CD4-positive, alpha-beta T cell treated with Interleukin-15 for 1 hour (primary cell): ENCODE results near the gene NKX6-1.

ENCODE experiments used
- DNase-seq: peaks from one replicate; pipeline ENCODE4 v3.0.0-alpha.2; 2020

NKX6-1 gene

DNA sequence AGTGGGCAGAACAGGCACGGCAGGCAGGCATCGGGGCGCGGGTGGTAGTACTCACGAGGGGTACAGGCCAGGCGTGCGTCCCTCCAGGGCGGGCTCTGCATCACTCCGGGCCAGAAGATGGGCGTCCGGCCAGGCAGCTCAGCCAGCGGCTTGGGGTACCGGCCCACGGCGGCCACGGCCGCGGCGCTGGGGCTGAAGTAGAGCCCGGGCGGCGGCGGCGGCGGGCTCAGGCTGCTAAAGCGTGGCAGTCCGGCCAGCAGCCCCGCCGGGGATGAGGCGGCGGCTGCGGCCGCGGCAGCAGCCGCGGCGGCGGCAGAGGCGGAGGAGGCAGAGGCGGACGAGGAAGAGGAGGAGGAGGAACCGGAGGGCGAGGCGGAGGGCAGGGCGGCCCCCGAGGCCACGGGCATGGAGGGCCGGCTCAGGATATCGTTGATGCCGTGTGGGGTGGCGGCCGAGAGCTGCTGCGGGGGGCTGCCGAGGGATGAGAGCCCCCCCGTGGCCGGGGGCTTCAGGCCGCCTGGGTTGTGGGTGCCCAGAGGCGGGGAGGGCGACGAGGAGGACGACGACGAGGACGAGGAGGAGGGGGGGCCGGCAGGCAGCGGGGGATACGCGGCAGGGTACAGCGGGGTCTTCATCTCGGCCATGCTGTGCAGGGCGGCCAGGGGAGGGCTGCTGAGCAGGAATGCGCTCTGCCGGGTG is 1.4 kb downstream of the NKX6-1 start:
- DNase-seq = no peak

DNA sequence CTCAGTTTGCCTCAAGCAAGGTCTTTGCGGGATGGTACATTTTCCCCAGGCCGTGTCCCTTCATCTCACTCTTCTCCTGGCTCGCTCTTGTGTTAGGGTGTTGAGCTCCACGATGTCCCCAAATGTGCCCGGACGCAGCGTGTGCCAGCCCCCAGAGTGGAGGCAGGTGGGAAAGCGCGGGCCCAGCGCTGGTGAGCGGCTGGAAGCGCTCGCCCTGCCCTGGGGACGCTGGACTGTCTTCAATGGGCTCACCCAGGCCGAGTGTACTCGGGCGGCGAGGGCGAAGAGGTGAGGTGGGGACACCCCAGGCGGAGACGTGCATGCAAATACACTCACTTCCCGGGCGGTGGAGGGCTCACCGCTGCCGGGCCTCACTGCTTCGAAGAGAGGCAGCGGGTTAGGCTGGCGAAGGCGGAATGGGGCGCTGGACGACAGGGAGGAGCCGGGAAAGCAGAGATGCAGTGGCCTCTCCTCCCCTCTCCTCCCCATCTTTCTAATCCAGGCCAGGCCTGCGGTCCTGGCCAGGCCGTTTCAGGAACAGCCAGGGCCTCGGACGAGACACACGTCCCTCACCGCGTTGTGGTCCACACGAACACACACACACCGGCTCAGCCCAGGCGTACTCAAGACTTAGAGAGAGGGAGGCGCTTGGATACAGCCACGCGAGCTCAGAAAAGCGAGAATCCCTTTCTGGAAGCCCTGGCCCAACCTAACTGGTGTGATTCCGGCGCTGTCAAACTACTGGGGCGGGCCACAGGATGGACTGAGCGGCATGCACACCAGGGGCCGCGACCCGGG is 2.2 kb downstream of the NKX6-1 start:
- DNase-seq = no peak

DNA sequence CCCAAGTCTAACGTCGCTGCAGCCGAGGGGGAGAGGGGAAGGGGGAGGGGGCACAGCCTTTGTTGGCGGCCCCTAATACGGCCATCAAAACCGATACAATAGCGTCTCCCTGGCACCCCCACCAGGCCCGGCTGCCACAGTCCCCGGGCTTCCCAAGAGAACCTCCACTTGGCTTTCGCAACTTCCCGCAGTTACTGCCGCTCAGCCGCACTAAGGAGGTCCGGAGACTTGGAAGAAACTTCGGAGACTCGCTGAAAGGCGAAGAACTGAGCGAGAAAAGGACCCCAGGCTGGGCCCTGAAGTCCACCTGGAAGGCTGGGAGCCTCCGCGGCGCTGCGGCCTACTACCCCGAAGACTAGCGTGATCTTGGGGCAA is 2.8 kb downstream of the NKX6-1 start:
- no peak for DNase-seq

DNA sequence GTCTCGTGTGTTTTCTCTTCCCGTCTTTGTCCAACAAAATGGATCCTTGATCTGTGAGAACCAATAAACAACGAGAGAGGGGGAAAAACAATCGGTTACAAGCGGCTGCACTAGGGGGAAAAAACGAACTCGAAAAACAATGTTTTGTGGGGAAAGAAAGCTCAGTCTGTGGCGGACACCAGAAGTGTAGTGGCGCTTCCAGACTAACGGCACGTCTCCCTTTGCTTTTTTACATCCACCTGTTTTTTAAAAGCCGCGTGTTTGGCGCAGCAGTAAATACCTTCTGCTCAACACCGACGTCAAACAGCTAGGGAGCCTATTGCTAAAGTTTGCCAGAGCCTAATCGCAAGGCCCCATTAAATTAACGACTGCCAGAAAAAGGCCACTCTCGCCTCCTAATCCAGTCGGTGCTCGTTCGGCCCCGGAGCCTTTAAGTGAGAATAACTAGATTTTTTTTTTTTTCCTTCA is 3.3 kb downstream of the NKX6-1 start:
- DNase-seq = no peak

DNA sequence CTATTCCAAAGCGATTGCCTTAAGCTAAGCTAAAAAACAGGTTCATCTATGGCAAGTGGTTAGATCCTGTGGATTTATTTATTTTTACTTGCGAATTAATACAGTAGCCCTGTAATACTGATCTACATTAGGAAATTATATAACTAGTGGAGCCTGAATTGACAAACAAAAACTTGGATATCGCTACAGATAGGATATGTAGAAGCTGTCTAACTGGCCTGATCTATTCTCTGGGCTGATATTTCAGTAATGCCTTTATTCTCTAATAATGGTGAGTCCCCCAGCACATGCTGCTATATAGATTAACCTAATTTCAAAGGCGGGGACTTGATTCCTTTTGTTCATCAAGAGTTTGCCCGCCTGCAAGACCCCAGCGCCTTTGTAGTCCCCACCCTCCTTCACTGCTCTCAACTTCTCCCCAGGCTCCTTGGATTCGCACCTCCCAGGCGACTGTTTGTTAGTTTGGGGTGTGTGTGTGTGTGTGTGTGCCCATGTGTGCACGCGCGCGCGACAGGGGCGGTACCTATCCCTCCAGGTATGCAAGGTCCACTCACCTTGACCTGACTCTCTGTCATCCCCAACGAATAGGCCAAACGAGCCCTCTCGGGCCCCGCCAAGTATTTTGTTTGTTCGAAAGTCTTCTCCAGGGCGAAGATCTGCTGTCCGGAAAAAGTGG is 3.8 kb downstream of the NKX6-1 start:
- no peak for DNase-seq

DNA sequence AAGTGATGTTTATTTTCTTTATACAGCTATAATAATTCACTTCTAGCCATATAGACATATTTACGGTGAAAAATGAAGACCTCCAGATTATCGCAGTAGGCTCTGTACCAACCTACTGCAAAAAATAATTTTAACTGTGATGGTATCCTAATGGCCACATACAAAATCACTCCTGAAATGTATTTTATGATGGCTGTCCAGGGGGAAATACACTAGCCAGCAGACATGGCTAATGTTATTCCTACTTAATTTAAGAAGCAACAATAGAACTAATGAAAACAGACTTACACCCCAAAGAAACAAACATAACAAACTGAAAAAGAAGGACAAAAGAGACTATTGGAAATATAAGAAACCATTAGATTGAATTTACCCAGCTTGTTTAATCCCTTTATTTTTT is 4.6 kb downstream of the NKX6-1 start:
- no peak for DNase-seq

DNA sequence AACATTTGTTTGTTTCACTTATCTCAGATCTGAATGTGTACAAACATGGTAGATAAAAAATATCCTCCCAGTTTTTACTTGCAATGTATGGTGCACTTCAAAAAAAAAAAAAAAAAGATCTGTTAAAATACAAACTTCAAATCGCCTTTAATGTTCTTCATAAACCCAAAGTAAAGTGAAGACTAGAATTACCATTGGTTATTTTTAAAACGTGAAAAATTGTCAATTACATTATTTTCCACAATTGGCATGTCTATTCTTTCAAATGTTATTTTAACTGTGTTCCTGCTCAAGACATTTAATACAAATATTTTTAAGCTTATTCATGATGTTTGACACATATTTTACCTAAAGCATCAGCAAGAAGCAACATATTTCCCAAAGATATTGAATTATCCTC is 5.0 kb downstream of the NKX6-1 start:
- no peak for DNase-seq

DNA sequence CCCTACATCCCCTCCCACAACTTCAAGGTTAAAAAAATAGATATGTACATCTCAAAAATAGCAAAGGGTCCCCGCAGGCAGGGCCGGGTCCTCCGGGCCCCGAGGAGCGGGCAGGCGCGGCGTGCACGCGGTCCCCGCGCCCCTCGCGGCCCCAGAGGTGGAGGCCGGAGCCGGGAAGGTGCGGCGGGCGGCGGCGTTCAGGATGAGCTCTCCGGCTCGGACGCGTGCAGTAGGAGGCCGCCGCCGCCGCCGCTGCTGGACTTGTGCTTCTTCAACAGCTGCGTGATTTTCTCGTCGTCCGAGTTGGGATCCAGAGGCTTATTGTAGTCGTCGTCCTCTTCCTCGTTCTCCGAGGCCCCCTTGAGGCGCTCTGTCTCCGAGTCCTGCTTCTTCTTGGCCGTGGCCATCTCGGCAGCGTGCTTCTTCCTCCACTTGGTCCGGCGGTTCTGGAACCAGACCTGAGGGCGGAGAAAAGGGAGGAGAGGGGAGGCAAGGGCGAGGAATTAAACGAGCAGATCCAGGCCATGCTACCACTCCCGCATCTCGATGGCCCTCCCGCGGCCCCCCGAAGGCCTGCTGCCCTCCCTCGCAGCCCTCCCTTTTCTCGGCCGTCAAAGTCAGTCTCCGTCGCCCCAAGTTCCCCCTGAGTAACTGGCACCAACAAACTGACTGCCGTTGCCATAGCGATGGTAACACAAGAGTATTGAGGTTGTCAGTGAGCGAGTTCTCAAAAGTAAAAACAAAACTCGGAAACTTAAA is 5.8 kb downstream of the NKX6-1 start:
- peak; percentile 29 for DNase-seq

DNA sequence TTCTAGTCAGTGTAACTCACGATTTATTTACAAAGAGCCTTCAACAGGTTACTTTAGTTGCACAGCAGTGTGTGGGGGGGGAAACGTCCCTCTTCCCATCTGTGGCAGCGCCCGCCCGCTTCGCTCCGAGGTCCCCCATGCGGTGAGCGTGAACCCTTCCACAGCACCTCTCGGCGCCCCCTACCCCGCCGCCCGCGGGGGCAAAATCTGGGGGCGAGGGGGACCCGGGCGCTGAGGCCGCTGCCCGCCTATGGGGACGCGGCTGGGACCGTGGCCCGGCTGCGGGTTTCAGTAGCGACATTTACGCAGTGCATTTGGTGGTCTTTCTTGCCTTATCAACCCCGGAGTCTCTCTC is 6.4 kb downstream of the NKX6-1 start:
- no peak for DNase-seq

DNA sequence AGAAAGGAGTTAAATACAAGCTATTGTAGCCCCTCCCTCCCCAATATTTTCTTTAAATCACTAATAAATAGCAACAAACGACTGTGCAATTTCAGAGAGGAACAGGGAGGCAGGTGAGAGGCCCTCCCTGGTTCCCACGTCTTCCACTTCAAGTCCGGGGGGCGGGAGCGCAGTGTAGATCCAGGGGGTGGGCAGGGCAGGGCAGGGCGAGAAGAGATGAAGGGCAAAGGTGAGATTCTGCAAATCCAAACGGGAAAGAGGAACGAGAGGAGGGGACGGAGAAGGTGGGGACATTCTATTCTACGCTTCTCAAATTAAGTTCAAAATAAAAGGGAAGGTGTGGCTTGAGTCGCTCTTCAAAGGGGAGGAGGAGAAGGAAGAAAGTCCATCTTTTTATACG is 6.8 kb downstream of the NKX6-1 start:
- no peak for DNase-seq

DNA sequence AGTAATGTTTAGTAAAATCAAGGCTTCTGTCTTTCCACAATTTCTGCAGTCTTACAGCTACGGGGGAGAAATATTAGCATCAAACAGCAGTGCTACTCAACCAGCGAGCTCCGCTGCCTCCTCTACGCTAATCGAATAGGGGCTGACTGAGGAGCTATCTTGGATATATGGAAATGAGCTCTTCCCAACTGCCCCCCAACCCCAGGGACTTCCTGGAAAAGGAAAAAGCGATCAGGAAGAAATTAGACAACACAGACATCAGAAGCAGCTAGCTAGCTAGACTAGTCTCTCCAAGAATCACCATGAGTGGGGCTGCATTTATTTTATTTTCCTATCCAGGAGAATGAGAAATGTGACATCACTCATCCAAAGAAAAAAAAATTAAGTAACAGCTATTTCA is 7.6 kb downstream of the NKX6-1 start:
- DNase-seq = no peak

DNA sequence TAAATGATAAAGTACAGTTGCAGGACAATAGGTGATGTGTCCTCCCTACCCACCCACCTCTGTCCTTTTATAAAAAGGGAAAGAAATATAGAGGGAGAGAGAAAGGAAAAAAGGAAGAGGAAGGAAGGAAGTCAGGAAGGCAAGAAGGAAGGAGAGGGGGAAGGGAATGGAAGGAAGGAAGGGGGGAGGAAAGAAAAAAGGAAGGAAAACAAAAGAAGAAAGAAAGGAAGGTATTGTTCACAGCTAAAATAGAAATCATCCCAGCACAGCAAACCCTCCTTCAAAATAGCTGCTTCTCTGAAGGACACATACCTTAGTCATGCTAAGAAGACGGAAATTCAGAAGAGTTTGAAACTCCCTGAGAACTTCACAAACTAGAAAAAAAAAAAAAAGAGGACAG is 8.4 kb downstream of the NKX6-1 start:
- DNase-seq = no peak

DNA sequence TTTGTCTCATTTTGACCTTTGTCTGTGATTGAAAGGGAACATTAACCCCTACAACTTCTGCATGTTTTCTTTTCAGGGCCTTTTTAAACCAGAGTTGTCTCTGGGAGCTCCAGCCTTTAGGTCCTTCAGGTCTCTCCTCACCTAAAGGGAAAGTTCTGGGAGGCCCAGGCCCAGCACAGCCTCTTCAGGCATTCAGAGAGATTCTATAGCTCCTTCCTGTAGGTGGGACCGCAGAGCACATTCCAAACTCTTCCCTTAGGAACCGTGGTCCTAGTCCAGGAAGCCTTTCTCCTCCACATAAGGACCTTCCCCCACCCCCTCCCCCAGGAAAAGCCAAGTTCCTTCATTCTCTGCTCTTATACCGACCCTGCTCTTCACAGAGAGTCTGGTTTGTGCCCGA is 14.9 kb downstream of the NKX6-1 start:
- no peak for DNase-seq

DNA sequence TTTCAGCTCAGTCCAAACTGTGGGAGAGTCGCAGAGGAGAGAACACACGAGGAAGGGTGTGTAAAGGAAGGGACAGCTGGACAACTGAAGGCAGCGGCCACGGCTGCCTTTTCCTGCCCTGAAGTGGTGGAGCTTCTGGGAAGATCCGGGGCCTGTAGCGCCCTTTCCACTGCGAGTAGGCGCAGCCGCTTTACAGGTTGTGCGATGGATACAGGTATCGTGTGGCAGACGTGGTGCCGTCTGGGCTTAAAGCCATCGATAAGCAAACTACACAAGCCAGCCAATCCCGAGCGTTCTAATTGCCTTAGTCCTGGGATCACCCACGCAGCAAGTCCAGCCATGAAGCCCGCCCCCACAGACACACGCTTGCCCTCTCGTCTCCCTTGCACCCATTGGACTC is 15.4 kb downstream of the NKX6-1 start:
- DNase-seq = no peak

DNA sequence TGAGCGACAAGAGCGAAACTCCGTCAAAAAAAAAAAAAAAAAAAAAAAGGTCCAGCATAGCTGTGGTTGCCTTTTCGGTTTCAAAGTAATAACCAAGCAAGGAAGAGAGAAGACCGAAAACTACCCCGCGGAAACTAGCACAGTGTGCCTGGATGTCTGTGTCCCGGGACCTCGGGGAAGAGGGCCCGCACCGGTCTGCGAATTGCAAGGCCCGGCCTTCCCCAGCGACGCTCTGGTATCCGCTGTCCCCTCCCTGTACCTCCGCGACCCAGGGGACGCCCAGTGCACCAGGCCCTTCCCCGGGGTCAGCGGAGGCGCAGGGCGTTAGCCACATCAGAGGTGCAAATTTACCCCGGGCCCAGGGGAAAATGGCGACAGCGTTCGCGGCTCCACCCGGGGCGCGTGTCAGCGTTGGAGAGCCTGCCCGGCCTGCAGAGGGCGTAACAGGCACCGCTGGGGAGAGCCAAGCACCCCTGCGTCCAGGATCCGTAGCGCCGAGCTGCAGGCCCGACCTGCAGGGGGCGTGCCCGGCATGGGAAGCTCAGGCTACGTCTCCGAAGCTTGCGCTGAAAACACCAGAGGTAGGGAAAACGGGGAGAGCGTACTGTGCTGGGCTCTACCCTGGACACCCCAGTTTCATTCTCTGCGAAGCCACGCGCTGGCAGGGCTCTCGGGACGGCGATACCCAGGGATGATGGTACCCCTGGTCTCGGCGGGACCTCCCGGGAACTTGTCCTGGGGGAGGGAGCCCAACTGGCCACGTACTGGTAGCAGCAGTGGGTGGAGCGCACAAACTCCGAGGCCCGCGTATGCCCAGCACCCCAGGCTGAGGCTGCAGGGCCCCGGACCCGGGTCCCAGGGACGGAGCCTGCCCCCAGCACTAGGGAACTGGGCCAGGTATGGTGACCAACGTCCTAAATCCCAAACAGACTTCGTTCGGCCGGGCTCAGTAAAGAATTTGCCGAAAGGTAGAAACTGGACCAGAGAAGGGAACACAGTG is 16.2 kb downstream of the NKX6-1 start:
- DNase-seq = no peak

DNA sequence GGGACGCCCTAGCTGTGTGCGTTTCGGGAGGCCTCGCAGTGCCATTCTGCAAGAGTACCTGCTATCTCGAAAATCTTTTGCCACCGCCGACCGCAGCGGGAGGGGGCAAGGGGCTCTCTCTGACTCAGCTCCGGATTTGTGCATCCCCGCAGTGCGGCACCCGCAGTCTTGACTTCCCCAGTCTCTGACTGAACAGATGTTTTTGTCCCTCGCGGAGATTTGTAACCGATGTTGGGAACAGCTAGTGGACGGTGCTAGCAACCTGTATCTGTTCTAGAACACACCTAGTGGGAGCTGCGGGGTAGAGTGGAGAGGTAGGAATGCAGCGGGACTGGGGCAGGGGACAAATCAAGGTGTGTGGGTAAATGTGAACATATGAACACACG is 17.2 kb downstream of the NKX6-1 start:
- no peak for DNase-seq

DNA sequence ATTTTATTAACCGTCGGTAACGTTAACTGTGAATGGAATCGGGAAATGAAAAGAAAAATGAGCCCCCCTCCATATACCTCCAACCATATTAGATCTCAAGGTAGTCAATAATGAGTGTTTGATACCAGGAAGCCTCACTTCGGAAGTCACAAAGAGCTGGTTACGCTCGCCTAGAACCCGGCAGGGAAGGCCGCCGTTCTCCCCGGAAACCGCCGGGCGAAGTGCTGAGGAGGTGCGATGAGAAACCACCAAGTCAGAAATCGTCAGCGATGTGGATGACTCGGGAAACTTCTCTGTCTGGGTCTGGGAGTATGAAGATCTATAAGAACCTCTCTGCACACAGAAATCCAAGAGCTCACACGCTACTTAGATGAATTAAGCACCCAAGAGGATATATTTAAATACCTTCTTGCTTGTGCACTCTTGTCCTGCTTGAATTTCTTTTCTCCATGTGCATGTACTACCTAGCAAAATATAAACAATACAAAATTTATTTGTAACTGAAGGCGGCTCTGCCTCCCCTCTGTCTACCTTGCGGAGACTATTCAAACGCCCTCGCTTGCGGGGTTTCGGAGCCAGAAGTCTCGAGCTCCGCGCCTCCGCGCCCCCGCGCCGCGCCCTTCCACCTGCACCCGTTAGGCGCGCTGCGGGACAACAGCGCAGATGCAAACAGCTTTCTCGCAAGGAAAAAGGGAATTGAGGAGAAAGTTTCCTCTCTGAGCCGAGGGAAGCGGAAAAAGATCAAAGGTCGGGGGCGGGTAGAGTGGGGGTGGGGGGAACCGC is 17.8 kb downstream of the NKX6-1 start:
- DNase-seq = no peak

DNA sequence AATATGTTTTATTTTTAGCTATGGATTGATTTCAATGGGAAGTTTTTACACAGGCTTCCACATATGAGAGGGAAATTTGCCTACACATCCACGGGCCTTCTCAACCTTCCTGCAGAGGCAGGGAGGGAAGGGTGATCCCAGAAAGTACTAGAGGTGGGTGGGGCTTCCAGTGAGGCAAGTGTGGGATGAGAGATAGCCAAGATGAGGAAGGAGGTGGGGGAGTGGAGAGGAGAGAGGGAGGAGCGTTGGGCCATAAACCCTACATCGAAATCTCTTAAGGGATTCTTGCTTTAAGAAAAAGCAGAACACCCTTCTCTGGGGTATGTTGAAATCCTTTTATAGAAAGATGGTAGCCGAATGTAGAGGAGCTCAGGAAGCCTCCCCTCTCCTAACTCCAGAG is 19.0 kb downstream of the NKX6-1 start:
- DNase-seq = no peak

DNA sequence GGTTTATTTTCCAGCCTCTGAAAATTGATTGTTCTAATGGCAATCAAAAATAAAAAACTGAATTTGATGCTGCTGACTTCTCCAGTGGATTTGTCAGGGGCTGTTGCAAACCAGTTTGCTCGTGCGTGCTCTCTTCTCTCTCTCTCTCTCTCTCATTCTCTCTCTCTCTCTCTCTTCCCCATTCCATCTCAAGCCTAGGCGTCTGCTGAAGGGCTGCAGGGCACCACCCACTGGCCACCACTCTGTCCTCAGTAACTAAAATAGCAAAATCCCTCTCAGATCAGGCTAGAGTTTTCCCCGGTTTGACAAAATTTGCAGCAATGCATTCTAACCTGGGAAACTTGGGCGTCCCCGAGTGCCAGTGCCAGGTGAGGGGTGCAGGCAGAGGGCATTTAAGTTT is 19.4 kb downstream of the NKX6-1 start:
- DNase-seq = no peak

DNA sequence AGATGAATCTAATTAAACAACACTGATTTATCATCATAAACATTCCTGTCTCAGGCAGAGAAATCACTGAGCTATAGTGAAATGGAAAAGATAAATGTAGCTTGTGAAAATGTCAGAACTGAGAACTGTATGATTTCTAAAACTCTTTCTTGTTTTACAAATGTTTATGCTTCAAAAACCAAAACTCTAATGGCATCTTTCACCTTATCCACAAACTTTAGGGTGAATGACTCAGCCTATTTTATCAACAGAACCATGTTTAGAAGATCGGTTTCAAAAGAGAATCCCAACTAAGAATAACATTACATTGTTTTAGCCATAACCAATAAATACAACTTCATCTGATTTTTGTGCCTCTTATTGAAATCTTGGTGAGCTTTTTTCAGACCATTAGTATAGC is 21.4 kb downstream of the NKX6-1 start:
- DNase-seq = no peak

DNA sequence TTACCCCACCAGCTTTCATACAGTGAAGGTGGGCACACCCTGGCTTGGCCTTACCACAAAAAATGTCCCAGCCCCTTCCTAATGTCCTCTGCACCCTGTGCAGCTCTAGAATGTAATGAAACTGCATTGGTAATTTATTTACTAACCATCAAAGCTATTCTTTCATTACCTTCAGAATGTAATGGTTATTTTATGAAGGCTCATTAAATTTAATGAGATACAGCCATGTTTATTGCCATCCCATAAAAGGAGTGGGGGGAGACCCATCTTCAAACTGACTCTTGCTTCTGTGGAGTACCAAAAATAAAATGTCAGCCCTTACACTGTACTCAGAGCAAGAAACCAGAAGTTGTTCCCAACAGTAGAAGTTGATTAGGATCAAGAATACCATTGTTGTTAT is 25.0 kb downstream of the NKX6-1 start:
- no peak for DNase-seq
